Transverse colon (tissue), 3 donors: ENCODE results near the gene YPEL2.

ENCODE experiments used
- EP300 ChIP-seq: sonication (generic); formaldehyde crosslinking; IDR thresholded peaks from one replicate; pipeline ENCODE4 v1.6.1; 2017; ENCODE audit warnings: antibody characterized with exemption, low read depth
- TF ChIP-seq, protein P1 (sequence below), 5 experiments: fragments of 200-600 bp in 3 of 5; fragments of 450-650 bp in 2 of 5; sonication (generic) in 3 of 5; IDR thresholded peaks; 1 replicate in 2 of 5; 2 replicates in 3 of 5; pipeline ENCODE4 v1.5.1; 2016 to 2017; ENCODE audit warnings: antibody characterized with exemption in 5 of 5, inconsistent platforms in 3 of 5, mild to moderate bottlenecking in 2 of 5, moderate library complexity in 1 of 5

DNA sequence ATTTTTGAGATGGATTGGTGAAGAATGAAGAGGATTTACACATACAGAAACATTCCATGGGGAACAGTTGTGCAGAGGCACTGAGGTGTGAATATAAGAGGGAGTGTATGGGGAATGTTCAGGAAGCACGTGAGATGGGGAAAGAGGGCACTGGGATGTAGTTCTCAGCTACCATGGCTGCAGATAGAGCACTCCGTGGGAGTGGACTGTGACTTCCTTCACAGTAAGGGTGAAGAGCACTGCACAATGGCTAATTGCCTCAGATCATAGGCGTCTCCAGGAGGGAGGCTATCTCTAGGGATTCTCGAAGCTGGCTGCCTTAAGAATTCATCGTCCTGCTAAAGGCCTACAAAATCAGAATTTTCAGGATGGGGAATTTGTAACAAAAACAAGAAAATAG, 7.0 kb downstream of the YPEL2 start:
- TF ChIP-seq, protein P1, sequence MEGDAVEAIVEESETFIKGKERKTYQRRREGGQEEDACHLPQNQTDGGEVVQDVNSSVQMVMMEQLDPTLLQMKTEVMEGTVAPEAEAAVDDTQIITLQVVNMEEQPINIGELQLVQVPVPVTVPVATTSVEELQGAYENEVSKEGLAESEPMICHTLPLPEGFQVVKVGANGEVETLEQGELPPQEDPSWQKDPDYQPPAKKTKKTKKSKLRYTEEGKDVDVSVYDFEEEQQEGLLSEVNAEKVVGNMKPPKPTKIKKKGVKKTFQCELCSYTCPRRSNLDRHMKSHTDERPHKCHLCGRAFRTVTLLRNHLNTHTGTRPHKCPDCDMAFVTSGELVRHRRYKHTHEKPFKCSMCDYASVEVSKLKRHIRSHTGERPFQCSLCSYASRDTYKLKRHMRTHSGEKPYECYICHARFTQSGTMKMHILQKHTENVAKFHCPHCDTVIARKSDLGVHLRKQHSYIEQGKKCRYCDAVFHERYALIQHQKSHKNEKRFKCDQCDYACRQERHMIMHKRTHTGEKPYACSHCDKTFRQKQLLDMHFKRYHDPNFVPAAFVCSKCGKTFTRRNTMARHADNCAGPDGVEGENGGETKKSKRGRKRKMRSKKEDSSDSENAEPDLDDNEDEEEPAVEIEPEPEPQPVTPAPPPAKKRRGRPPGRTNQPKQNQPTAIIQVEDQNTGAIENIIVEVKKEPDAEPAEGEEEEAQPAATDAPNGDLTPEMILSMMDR (IDR thresholded peaks at IDR 0.05): no peak
- no peak for TF ChIP-seq EP300
